HCT116 (cell line): ENCODE measurements around the gene F10. TPM values are rescaled to one million over a fixed set of nuclear protein-coding genes. Genes with fewer than 3 reads are reported as not detected.

ENCODE experiments used
- ATAC-seq: fragments of 200-7000 bp; cut with Tn5 transposase; 2 replicates; pipeline ENCODE4 v1.9.1; 2020; ENCODE audit warnings: mild to moderate bottlenecking, moderate library complexity
- BruUV-seq: library from RNA; stranded (reverse); fragments of 400-500 nt; replicated peaks from 2 replicates; lab custom pipeline; 2021; lab: Mats Ljungman, UMichigan
- CTCF ChIA-PET: fragments of 300-600 bp; sonication (Branson Sonifier 250); formaldehyde crosslinking; loops from one replicate; lab custom pipeline; 2021; ENCODE audit warnings: antibody characterized with exemption; lab: Charles Lee
- POLR2A ChIA-PET: fragments of 300-600, 350-600 bp; sonication (Branson Sonifier 250); formaldehyde crosslinking; loops from one replicate; lab custom pipeline; 2021; ENCODE audit warnings: antibody characterized with exemption; lab: Charles Lee
- RAD21 ChIA-PET, 2 experiments: fragments of 300-600 bp; sonication (Branson Sonifier 250); formaldehyde crosslinking; loops; one replicate each; lab custom pipeline; 2023; ENCODE audit warnings: low total read pairs in 2 of 2; ENCODE audit not compliant: uncharacterized antibody in 2 of 2, unreplicated experiment in 2 of 2, low non-redundant PET in 1 of 2; lab: Charles Lee
- DNase-seq: peaks from one replicate; pipeline ENCODE4 v3.0.0-alpha.2; 2010; ENCODE audit warnings: low read depth, low spot score
- H2AFZ ChIP-seq: fragments of 200-600 bp; shearing (Covaris generic), sonication (generic); 2 replicates; pipeline ENCODE4 v1.6.1; 2017; ENCODE audit warnings: low read depth, mixed run types, mixed read lengths, antibody characterized with exemption, low read length; ENCODE audit not compliant: poor library complexity, severe bottlenecking
- H3K27ac ChIP-seq: 2 replicates; pipeline ENCODE4 v1.5.1; 2012; ENCODE audit warnings: low read depth, low read length
- H3K27me3 ChIP-seq: fragments of 200-600 bp; sonication (generic); 2 replicates; pipeline ENCODE4 v1.6.1; 2016; ENCODE audit warnings: mixed run types, low read length, mixed read lengths; ENCODE audit not compliant: insufficient read depth
- H3K36me3 ChIP-seq, 2 experiments: fragments of 200-500 bp in 1 of 2; fragments of 200-600 bp in 1 of 2; sonication (Bioruptor generic) in 1 of 2; sonication (generic) in 1 of 2; 2 replicates each; pipeline versions ENCODE4 v1.5.1 to v1.6.1; 2014 to 2016; ENCODE audit warnings: low read length in 2 of 2, inconsistent platforms in 1 of 2, mixed read lengths in 1 of 2, mixed run types in 1 of 2; ENCODE audit not compliant: insufficient read depth in 2 of 2, control insufficient read depth in 1 of 2
- H3K4me1 ChIP-seq, 2 experiments: fragments of 200-600 bp in 1 of 2; sonication (generic) in 1 of 2; 2 replicates each; pipeline versions ENCODE4 v1.5.1 to v1.6.1; 2012 to 2017; ENCODE audit warnings: low read length in 2 of 2, inconsistent platforms in 1 of 2, mild to moderate bottlenecking in 1 of 2, mixed read lengths in 1 of 2, mixed run types in 1 of 2, moderate library complexity in 1 of 2; ENCODE audit not compliant: insufficient read depth in 2 of 2, control insufficient read depth in 1 of 2
- H3K4me2 ChIP-seq: fragments of 200-600 bp; sonication (generic); 2 replicates; pipeline ENCODE4 v1.6.1; 2017; ENCODE audit warnings: mixed run types, low read length, mixed read lengths
- H3K4me3 ChIP-seq, 2 experiments: fragments of 200-600 bp in 1 of 2; sonication (generic) in 1 of 2; replicated peaks in 1 of 2; 2 replicates each; pipeline ENCODE4 v1.5.1; 2011 to 2016; ENCODE audit warnings: low read length in 2 of 2, control low read depth in 1 of 2, low read depth in 1 of 2, mild to moderate bottlenecking in 1 of 2, mixed read lengths in 1 of 2, mixed run types in 1 of 2
- H3K79me2 ChIP-seq: fragments of 200-600 bp; sonication (generic); 2 replicates; pipeline ENCODE4 v1.6.1; 2017; ENCODE audit warnings: mild to moderate bottlenecking, mixed run types, low read length, moderate library complexity, mixed read lengths; ENCODE audit not compliant: insufficient read depth
- H3K9ac ChIP-seq: fragments of 200-600 bp; sonication (generic); 2 replicates; pipeline ENCODE4 v1.6.1; 2016; ENCODE audit warnings: low read length, mixed read lengths
- H3K9me2 ChIP-seq: fragments of 200-600 bp; sonication (generic), shearing (Covaris generic); 2 replicates; pipeline ENCODE4 v1.6.1; 2017; ENCODE audit warnings: mixed run types, mild to moderate bottlenecking, moderate library complexity; ENCODE audit not compliant: insufficient read depth
- H3K9me3 ChIP-seq, 2 experiments: fragments of 200-500 bp in 1 of 2; fragments of 200-600 bp in 1 of 2; sonication (Bioruptor generic) in 1 of 2; sonication (generic) in 1 of 2; 2 replicates each; pipeline ENCODE4 v1.6.1; 2014 to 2017; ENCODE audit warnings: low read length in 2 of 2, mixed read lengths in 2 of 2, inconsistent platforms in 1 of 2, low read depth in 1 of 2, mild to moderate bottlenecking in 1 of 2, mixed run types in 1 of 2, moderate library complexity in 1 of 2; ENCODE audit not compliant: control insufficient read depth in 1 of 2, insufficient read depth in 1 of 2
- H4K20me1 ChIP-seq: fragments of 200-600 bp; sonication (generic), shearing (Covaris generic); 2 replicates; pipeline ENCODE4 v1.6.1; 2017; ENCODE audit warnings: mixed run types, mild to moderate bottlenecking, moderate library complexity; ENCODE audit not compliant: insufficient read depth
- CBX3 ChIP-seq: IDR thresholded peaks from 2 replicates; pipeline ENCODE4 v1.6.1; 2012; ENCODE audit warnings: low read depth
- CTCF ChIP-seq, 3 experiments: fragments of 200-600 bp in 1 of 3; sonication (generic) in 1 of 3; IDR thresholded peaks in 2 of 3; conservative IDR thresholded peaks in 1 of 3; 2 replicates each; pipeline ENCODE4 v1.5.1; 2012 to 2017; ENCODE audit warnings: low read depth in 2 of 3, low read length in 2 of 3, antibody characterized with exemption in 1 of 3, borderline replicate concordance in 1 of 3, control low read depth in 1 of 3, mild to moderate bottlenecking in 1 of 3, mixed read lengths in 1 of 3, mixed run types in 1 of 3, moderate library complexity in 1 of 3; ENCODE audit not compliant: insufficient read depth in 1 of 3
- EZH2 ChIP-seq: fragments of 200-600 bp; sonication (generic); IDR thresholded peaks from 2 replicates; pipeline ENCODE4 v1.6.1; 2017; ENCODE audit warnings: antibody characterized with exemption, mixed run types
- EZH2phosphoT487 ChIP-seq: fragments of 200-600 bp; IDR thresholded peaks from 2 replicates; pipeline ENCODE4 v1.6.1; 2018; ENCODE audit warnings: antibody characterized with exemption, borderline replicate concordance
- MAX ChIP-seq: IDR thresholded peaks from 2 replicates; pipeline ENCODE4 v1.6.1; 2012
- RAD21 ChIP-seq: IDR thresholded peaks from 2 replicates; pipeline ENCODE4 v1.6.1; 2012; ENCODE audit warnings: low read depth, mild to moderate bottlenecking
- REST ChIP-seq: IDR thresholded peaks from 2 replicates; pipeline ENCODE4 v1.6.1; 2012; ENCODE audit warnings: low read depth
- SP1 ChIP-seq: IDR thresholded peaks from 2 replicates; pipeline ENCODE4 v1.6.1; 2012; ENCODE audit warnings: low read depth
- SRF ChIP-seq: IDR thresholded peaks from 2 replicates; pipeline ENCODE4 v1.6.1; 2012; ENCODE audit warnings: low read depth
- ZBTB33 ChIP-seq: IDR thresholded peaks from 2 replicates; pipeline ENCODE4 v1.6.1; 2011; ENCODE audit warnings: mild to moderate bottlenecking, low read length, moderate library complexity; ENCODE audit not compliant: insufficient replicate concordance; ENCODE audit errors: extremely low read depth
- ZFX ChIP-seq: fragments of 450-650 bp; IDR thresholded peaks from 2 replicates; pipeline ENCODE4 v1.6.1; 2017
- intact Hi-C: fragments of 100-400 bp; cut with micrococcal nuclease; formaldehyde crosslinking; loops from 2 replicates; pipeline ENCODE4 v1.10.0; 2022
- total RNA-seq: library from RNA; stranded (reverse); gene quantifications from one replicate; pipeline ENCODE4 v1.2.1, GENCODE V29; 2021; ENCODE audit not compliant: unreplicated experiment

F10 gene
- total RNA-seq, 1 experiment from 2014 or later = 4.0 TPM

- H3K4me2 ChIP-seq = no peak overlapping the region
- DNase-seq (no peak), ATAC-seq (no peak)
- H3K27me3 ChIP-seq = no peaks in the 10 kb centered on the region
- intact Hi-C loops = no loop called here
- no peak overlapping the region for H3K9ac ChIP-seq
- H3K4me3 ChIP-seq = no peak overlapping the region
- no peak for TF ChIP-seq REST
- TF ChIP-seq, all 23 proteins: peak for 0
- BruUV-seq = no TSS peak
- RAD21 ChIA-PET = no interaction called here
- CTCF ChIA-PET = no interaction called here
- H4K20me1 ChIP-seq = no peaks in the 10 kb centered on the region
- H3K4me1 ChIP-seq = no peaks in the 10 kb centered on the region; a peak in 1 of 4 replicates
- H3K27ac ChIP-seq = no peak overlapping the region
- peaks cover 63 to 68% of the 10 kb centered on the region in 2 experiments for H3K36me3 ChIP-seq
- H2AFZ ChIP-seq = no peak overlapping the region
- POLR2A ChIA-PET = no interaction called here
- peaks cover 13% of the 10 kb centered on the region for H3K79me2 ChIP-seq
- no peaks in the 10 kb centered on the region for H3K9me2 ChIP-seq
- no peaks in the 10 kb centered on the region for H3K9me3 ChIP-seq
These were observed 57.0 kb downstream of the F10 start for GRCh38 chr13:113179374-113180230.

GRCh38 chr13:113182046-113182445 is 59.4 kb downstream of the F10 start:
- H3K27ac ChIP-seq = no peak overlapping the region
- H3K4me2 ChIP-seq = no peak overlapping the region
- H4K20me1 ChIP-seq = no peaks in the 10 kb centered on the region
- ATAC-seq (no peak), DNase-seq (no peak)
- ChIA-PET POLR2A (no interaction called here), CTCF (no interaction called here), RAD21 (no interaction called here)
- peaks cover 37% of the 10 kb centered on the region for H3K79me2 ChIP-seq
- H3K9ac ChIP-seq = no peak overlapping the region
- H3K9me3 ChIP-seq = no peaks in the 10 kb centered on the region
- intact Hi-C loops = no loop called here
- H2AFZ ChIP-seq = no peak overlapping the region
- H3K4me1 ChIP-seq = peaks cover 8 to 10% of the 10 kb centered on the region in 2 experiments
- no peaks in the 10 kb centered on the region for H3K27me3 ChIP-seq
- H3K9me2 ChIP-seq = no peaks in the 10 kb centered on the region
- no TSS peak for BruUV-seq
- H3K36me3 ChIP-seq = peaks cover 59 to 62% of the 10 kb centered on the region in 2 experiments
- H3K4me3 ChIP-seq = no peak overlapping the region
- no peak for TF ChIP-seq ZBTB33
- no peak for TF ChIP-seq ZFX
- TF ChIP-seq SRF = no peak
- TF ChIP-seq CBX3 = no peak
- no peak for TF ChIP-seq SP1
- TF ChIP-seq EZH2 = no peak
- TF ChIP-seq CTCF (IDR thresholded peaks at IDR 0.05 in 2 of 3, conservative IDR thresholded peaks at IDR 0.05 in 1 of 3; ENCODE audit: borderline replicate concordance in 1 of 3, insufficient read depth in 1 of 3, low read depth in 2 of 3, low read length in 2 of 3) = no peak
- no peak for TF ChIP-seq MAX
- no peak for TF ChIP-seq RAD21
- TF ChIP-seq EZH2phosphoT487 = no peak
